NCI-H2196 (cell line): ENCODE results near the gene RSAD2.

Experiments
- DNase-seq: peaks from one replicate; lab custom pipeline; 2025; ENCODE audit not compliant: unreplicated experiment; lab: John Stamatoyannopoulos, UW

RSAD2 gene

DNA sequence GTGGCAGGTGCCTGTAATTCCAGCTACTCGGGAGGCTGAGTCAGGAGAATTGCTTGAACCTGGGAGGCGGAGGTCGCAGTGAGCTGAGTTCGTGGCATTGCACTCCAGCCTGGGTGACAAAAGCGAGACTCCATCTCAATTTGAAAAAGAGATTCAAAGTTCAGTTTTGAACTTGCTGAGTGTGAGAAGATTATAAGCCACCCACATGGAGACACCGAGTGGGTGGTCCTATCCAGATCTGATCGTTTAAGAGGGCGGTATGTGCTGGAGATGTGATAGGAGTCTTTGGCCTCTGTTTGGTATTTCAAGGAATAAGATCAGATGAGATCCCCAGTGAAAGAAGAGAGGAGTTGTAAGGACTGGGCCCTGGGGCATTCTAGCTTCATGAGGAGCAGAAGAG is 65.3 kb downstream of the RSAD2 start:
- no peak for DNase-seq

DNA sequence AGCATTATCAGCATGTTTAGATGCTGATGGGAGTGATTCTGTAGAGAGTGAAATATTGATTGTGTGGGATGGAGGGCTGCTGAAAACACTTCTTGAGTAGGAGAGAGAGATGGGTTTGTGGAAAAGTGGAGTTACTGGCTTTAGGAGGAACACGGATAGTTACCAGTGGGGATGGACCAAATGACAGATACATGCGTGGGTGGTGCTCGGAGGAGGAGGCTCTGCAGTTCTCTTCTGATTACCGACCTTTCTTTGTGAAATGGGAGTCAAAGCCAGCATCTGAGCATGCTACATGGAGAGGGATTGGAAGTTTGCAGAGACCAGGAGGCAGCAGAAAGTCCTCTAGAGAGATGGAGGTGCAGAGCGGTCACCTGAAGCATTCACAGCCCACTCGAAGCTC is 65.9 kb downstream of the RSAD2 start:
- no peak for DNase-seq

DNA sequence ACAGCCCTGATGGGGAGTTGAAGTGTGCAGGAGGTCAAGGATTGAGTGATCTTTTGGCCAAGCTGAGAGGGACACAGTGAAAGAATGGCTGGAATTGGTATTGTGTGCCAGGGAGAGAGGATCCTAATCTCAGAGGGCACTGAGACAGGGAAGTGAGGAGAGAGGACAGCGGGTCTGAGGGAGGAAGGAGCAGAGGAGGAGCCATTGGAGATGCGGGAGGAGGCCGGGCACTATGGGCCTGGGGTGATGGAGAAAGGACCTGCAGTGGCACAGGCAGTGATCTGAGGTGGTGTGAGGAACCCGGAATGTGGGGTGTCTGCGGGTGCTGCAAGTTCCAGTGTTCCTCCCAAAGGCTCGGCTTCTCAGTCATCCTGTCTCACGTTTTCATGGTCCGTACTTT is 66.4 kb downstream of the RSAD2 start:
- no peak for DNase-seq

DNA sequence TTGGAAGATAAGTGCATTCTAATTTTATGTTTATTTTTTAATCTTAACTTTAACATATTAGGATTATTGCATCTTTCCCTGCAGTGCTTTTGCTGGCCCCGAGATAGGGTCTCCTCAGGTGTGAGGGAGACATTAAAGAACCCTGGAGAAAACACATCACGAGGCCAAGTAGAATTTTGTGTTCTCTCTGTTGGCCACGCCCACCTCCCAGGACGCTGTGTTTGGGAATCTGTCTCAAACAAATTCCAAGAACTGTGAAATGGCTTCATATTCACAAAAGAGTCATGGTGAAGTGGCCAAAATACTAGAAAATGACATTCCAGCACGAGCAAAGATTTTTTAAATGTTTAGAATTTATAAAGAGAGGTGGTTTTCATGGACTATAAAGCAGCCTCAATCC is 67.0 kb downstream of the RSAD2 start:
- DNase-seq, result no peak

DNA sequence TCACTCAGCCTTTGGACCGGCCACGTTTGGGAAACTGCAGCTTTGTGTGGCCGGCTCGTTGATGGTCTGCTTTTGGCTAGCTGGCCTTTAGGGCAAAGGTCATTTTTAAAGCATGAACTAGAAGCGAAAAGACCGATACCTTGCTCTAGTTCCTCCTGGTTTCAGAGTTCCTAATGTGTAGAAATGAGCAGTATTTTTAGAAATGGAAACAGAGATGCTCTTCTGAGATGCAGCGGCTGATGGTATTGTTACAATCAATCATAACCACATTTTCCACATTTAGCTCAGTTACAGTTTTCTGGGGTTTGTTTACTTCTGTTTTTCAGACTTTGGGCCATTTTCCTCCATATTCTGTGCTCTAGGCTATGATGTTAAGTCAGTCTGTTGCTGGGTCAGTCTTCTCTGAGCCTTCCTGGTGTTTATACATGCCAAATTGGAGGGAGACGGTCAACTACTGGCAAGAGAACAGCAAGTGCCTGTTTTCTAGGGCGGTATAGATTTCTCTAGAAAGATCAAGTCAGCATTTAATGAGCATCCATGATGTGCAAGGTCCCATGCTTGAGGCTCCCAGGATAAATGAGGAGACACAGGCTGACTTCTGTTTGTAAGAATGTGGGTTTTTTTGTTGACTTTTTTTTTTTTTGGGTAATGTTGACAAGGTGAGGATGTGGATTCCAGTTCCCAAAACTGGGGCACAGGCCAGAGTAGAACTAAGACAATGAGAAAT is 67.7 kb downstream of the RSAD2 start:
- DNase-seq, result no peak

DNA sequence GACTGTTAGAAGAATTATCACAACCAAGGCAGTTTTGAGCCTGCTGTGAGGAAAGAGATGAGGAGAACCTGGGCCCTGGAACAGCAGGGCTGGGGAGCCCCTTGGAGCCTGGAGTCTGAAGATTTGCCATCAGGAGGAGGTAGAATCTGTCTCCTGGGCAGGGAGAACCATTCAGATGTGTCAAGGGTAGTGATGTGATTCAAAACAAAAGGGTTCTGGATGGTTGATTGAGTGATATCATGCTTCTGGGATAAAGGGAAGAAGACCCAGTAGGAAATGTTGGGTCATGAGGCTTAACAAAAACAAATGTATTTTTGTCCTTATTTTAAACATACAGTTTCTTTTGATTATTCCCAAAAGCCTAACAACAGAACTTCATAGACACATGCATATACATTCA is 68.2 kb downstream of the RSAD2 start:
- no peak for DNase-seq

DNA sequence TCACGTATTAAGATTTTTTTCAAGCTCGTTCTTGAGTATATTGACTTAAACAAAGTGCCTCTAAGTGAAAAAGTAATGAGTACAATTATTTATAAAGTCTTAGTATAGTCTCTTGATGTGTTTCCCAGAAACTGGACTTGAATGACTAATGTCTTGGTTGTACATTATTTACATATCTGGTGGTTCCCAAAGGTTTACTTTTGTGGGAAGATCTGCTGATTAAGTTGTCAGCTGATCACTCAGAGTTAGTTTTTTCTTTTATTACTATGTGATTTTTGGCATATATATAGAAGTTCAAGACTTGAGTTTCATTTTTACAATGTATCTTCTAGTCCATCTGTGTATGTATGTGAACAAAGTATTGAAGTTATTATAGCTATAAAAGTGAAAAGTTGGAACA is 69.1 kb downstream of the RSAD2 start:
- no peak for DNase-seq
